ENCODE results near the gene CEBPG.

DNA sequence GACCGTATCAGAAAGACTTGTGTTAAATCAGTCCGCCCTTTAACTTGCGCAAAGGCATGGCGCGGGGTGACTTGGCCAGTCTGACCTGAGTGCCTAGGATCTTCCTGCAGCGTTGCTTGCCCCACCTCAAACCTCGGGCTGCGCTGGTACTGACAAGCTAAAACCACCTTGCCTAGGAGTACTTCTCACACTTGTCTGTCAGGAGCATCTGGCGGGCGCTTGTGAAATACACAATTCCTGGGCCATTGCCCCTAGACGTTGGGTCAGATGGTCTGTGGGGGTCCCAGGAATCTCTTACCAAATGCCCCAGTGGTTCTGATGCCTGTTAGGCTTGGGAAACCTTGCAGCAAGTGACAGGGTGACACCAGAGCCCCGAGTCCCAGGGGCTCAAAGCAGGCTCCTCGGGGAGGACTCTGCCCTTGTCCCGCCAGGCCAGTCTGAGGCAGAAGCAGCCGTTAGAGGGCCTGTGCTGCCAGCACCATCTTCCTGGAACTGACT is 12.9 kb downstream of the CEBPG start:
- no peak for TF ChIP-seq POLR2A (IDR thresholded peaks at IDR 0.05)
- no peak for TF ChIP-seq EP300 (IDR thresholded peaks at IDR 0.05)
- no peak for TF ChIP-seq CTCF (IDR thresholded peaks at IDR 0.05)

All from stomach (tissue), 4 donors.